Transverse colon (tissue), 4 donors: Measurements from ENCODE around the gene NECTIN4. TPM values are rescaled to one million over a fixed set of nuclear protein-coding genes. Genes with fewer than 3 reads are reported as not detected.

Source experiments
- DNase-seq: peaks from one replicate; pipeline ENCODE4 v3.0.0-alpha.2; 2019
- H3K27ac ChIP-seq, 4 donors: fragments of 200-600 bp; sonication (generic); 2 replicates each; pipeline ENCODE4 v1.5.1; 2016 to 2018; ENCODE audit warnings: inconsistent platforms in 4 of 4
- H3K27me3 ChIP-seq: fragments of 200-600 bp; sonication (generic); 2 replicates; pipeline ENCODE4 v1.5.1; 2017; ENCODE audit warnings: inconsistent platforms
- H3K36me3 ChIP-seq, 4 donors: fragments of 200-600 bp; sonication (generic); 2 replicates each; pipeline ENCODE4 v1.5.1; 2017 to 2019; ENCODE audit warnings: inconsistent platforms in 4 of 4
- H3K4me1 ChIP-seq, 4 donors: fragments of 200-600 bp; sonication (generic); 2 replicates each; pipeline ENCODE4 v1.5.1; 2017 to 2020; ENCODE audit warnings: inconsistent platforms in 4 of 4
- H3K4me3 ChIP-seq, 4 donors: fragments of 200-600 bp; sonication (generic); 1 replicate in 1 of 4; 2 replicates in 3 of 4; pipeline versions ENCODE4 v1.5.1 to v1.6.1; 2017 to 2019; ENCODE audit warnings: inconsistent platforms in 4 of 4
- H3K9me3 ChIP-seq, 2 donors: fragments of 200-600 bp; sonication (generic); 2 replicates each; pipeline ENCODE4 v1.5.1; 2017 to 2019; ENCODE audit warnings: inconsistent platforms in 2 of 2
- CTCF ChIP-seq, 5 experiments: fragments of 200-600 bp in 3 of 5; fragments of 450-650 bp in 2 of 5; sonication (generic) in 3 of 5; IDR thresholded peaks; 1 replicate in 2 of 5; 2 replicates in 3 of 5; pipeline ENCODE4 v1.5.1; 2016 to 2017; ENCODE audit warnings: antibody characterized with exemption in 5 of 5, inconsistent platforms in 3 of 5, mild to moderate bottlenecking in 2 of 5, moderate library complexity in 1 of 5
- EP300 ChIP-seq: sonication (generic); formaldehyde crosslinking; IDR thresholded peaks from one replicate; pipeline ENCODE4 v1.6.1; 2017; ENCODE audit warnings: antibody characterized with exemption, low read depth
- POLR2A ChIP-seq: fragments of 450-650 bp; IDR thresholded peaks from one replicate; pipeline ENCODE4 v1.6.1; 2016; ENCODE audit warnings: antibody characterized with exemption, mild to moderate bottlenecking, moderate library complexity
- POLR2AphosphoS5 ChIP-seq, 3 donors: sonication (generic); formaldehyde crosslinking; IDR thresholded peaks; one replicate each; pipeline ENCODE4 v1.6.1; 2016; ENCODE audit warnings: antibody characterized with exemption in 3 of 3
- WGBS, 2 donors: methylation state at CpG; one replicate each; pipeline ENCODE4 v1.1.5; 2018; ENCODE audit warnings: low coverage in 1 of 2; 5-methylcytosine and 5-hydroxymethylcytosine counted together
- in situ Hi-C, 4 donors: fragments of 200-750 bp; cut with MboI; loops; one replicate each; pipeline versions ENCODE4 v1.15.0 to v1.15.1; 2017; ENCODE audit warnings: low sequenced_read_pairs in 3 of 4, low pct_ligation_motif_present in 1 of 4, low pct_unique_long_range_greater_than_20kb in 1 of 4
- intact Hi-C: fragments of 100-400 bp; cut with DNase I; formaldehyde crosslinking; loops from one replicate; pipeline ENCODE4 v1.15.1; 2023; ENCODE audit warnings: low total_unique reads
- total RNA-seq, 4 donors: library from RNA; depleted of rRNA; stranded (reverse); fragments of >200 nt; gene quantifications; one replicate each; pipeline ENCODE4 v1.1.0, GENCODE V29; 2016

NECTIN4 gene
- total RNA-seq, 4 donors from 2014 or later, result 0.37 to 4.0 (median 0.82) TPM; not detected in 1

DNA sequence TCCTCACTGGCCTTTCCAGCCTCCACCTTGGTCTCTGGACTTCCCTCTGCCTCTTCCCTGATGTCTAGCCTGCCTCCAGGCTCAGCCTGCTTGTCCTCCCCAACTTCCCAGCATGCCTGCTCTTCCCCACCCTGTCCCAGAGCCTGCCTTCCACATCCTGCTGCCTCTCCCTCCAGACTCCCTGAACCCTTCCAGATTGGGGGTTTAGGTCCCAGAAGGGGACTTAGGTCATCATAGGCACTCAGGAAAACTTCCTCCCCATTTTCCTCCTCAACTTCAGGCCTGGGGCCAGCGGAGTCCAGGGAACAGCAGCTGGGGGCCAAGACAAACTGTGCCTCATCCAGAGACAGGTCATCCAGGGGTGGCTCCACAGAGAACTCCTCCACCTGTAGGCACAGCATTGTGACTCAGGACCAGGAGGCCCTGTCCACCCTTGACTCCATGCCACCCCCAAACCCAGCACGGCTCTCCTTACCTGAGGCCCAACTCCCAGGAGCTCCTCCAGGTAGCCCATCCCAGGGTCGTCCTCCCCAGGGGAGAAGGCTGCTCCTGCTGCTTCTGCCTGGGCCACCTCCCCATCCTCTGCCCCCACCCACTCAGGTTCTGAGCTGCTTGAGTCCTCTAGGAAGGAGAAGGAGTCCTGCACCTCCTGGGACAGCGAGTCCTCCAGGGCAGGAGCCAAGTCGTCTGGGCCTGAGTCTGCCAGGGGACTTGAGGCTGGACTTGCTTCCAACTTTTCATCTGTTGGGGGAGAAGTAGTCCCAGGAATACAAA lies 40.2 kb downstream of the NECTIN4 start:
- Histone ChIP-seq H3K36me3 (no peaks in the 10 kb centered on the region), H3K27ac (no peak overlapping the region), H3K4me1 (peaks cover 2 to 15% (median 11%) of the 10 kb centered on the region in 4 donors), H3K9me3 (no peaks in the 10 kb centered on the region), H3K4me3 (no peak overlapping the region), H3K27me3 (no peaks in the 10 kb centered on the region)
- no peak for DNase-seq
- TF ChIP-seq EP300 (no peak), POLR2AphosphoS5 (IDR thresholded peaks at IDR 0.05) (no peak)
- intact Hi-C loops, result no loop called here
- in situ Hi-C loops, result no loop called here
- WGBS, 2 donors, result 92% methylated on average over 5 of the region's 5 CpGs; no CpG with 5 or more reads in 1 of the 2 donors

DNA sequence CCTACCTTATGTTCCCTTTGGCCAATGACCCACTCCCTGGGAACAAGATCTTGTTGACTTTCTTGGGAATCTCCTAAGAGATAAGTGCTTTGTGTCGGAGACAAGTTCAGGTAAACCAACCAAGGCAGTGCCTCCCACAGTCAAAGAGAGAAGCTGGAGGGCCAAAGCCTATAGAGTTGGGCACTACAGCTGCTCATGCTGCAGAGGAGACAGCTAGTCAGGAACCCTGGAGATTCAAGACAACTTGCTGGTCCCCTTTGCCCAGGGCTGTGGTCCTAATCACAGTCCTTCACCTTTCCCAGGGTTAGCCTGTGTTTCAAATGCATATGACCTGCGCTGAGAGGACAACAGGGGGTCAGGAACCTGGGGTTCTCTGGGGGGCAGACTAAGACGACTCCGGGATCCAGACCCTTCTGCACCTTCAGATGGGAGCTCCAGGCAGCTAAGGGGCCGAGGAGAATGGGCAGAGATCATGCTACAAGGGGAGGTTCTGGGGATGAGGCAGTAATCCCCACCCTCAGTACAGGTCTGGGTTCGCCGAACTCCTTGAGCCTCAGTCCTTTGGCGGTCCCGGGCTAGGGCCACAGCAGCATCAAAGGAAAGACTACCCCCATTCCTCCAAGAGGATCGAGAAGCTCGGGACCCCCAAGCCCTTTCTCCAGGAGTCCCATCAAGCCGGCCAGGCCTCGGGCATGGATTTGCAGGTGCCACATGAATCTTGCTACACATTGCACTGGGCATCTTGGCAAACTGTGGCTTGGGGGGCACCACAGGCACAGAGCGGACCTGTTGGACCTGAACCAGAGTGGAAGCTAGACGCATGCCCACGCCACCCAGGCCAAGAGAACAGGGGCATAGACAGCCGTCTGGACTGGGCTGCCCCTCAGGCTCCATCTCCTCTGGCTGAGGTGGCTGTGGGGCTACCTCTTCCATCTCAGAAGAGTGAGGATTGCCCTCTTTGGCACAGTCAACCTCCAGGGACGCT lies 41.6 kb downstream of the NECTIN4 start:
- Histone ChIP-seq H3K27ac (peak overlapping the region; percentile 97 to 100 (median 98)), H3K4me3 (no peak overlapping the region), H3K27me3 (no peaks in the 10 kb centered on the region), H3K4me1 (peaks cover 5 to 19% (median 14%) of the 10 kb centered on the region in 4 donors), H3K36me3 (peaks cover 0 to 4% (median 0%) of the 10 kb centered on the region in 4 donors), H3K9me3 (no peaks in the 10 kb centered on the region)
- TF ChIP-seq POLR2AphosphoS5 (IDR thresholded peaks at IDR 0.05) (no peak), EP300 (no peak), POLR2A (no peak)
- intact Hi-C loops (no loop called here), in situ Hi-C loops (no loop called here)
- WGBS, 2 donors, result 97% methylated on average over 14 of the region's 18 CpGs; no CpG with 5 or more reads in 1 of the 2 donors
- no peak for DNase-seq

DNA sequence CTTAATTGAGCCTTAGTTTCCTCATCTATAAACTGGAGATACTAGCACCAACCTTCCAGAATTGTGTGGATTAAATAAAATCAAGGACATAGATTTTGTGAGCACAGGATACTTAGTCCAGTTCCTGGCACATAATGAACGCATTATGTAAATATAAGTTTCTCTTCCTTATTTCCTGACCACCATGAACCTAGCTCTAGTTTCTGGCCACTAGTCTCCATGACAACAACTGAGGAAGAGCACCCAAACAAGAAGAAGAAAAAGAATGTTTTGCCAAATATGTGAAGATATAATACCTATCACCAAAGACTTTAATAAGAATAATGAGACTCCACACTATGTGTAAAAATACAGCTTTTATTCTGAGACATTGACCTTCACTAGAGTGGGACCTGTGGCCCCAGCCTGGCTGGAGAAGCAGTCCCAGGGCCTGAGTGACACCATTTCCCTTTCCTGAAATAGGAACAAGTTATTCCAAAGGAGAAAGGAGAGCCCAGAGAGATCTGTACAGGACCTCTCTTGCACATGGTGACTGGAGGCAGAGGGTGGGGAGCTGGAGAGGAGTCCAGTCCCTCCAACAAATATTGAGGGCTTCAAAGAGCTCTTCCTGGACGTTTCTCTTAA lies 42.6 kb downstream of the NECTIN4 start:
- H3K4me1 ChIP-seq, result peaks cover 5 to 19% (median 14%) of the 10 kb centered on the region in 4 donors
- no peaks in the 10 kb centered on the region for H3K27me3 ChIP-seq
- peaks cover 0 to 10% (median 0%) of the 10 kb centered on the region in 4 donors for H3K36me3 ChIP-seq
- H3K9me3 ChIP-seq, result no peaks in the 10 kb centered on the region
- WGBS, 2 donors, result 30 to 76% methylated on average over 2 of the region's 2 CpGs
- peak overlapping the region; percentile 97 to 100 (median 98) for H3K27ac ChIP-seq
- H3K4me3 ChIP-seq, result peak overlapping the region in 3 of 4 donors; percentile 85 to 99 (median 94)
- no peak for DNase-seq
- TF ChIP-seq EP300 (no peak), POLR2AphosphoS5 (IDR thresholded peaks at IDR 0.05) (no peak), CTCF (IDR thresholded peaks at IDR 0.05) (no peak), POLR2A (no peak)
- in situ Hi-C loops, result no loop called here
- intact Hi-C loops, result no loop called here

GRCh38 chr1:161045736-161046604 lies 43.4 kb downstream of the NECTIN4 start, which contains the start of gene USF1:
Gene USF1 (minus strand): TSS chr1:161045977. CDS start chr1:161043275, 2,702 bp downstream.
- Histone ChIP-seq H3K4me3 (peak within 1 kb of the TSS; percentile 72 to 99 (median 90)), H3K36me3 (peaks cover 0 to 12% (median 0%) of the 10 kb centered on the region in 4 donors), H3K4me1 (peaks cover 5 to 19% (median 14%) of the 10 kb centered on the region in 4 donors), H3K27ac (peak within 1 kb of the TSS; percentile 97 to 100 (median 98)), H3K9me3 (no peaks in the 10 kb centered on the region), H3K27me3 (no peaks in the 10 kb centered on the region)
- 1 to 4% methylated on average over 5 to 29 of the region's 29 CpGs for WGBS, 2 donors
- peak; percentile 95 for DNase-seq
- in situ Hi-C loops (no loop called here), intact Hi-C loops (no loop called here)
- peak; percentile 80 to 87 (median 81) for TF ChIP-seq POLR2AphosphoS5 (IDR thresholded peaks at IDR 0.05)
- TF ChIP-seq POLR2A, result peak; percentile 77
- TF ChIP-seq CTCF (IDR thresholded peaks at IDR 0.05), result peak in 1 of 5 experiments; percentile 17
- TF ChIP-seq EP300, result no peak
